Thyroid gland (tissue), 4 donors: Measurements from ENCODE around the gene KCTD19. TPM values are rescaled to one million over a fixed set of nuclear protein-coding genes. Genes with fewer than 3 reads are reported as not detected.
A peak's percentile ranks its signal among the peaks of the same experiment; 100 is the strongest.

Source experiments
- DNase-seq, 2 donors: peaks; one replicate each; pipeline ENCODE4 v3.0.0-alpha.2; 2019
- H3K27ac ChIP-seq, 3 donors: fragments of 200-600 bp; sonication (generic); 1 replicate in 2 of 3; 2 replicates in 1 of 3; pipeline ENCODE4 v1.5.1; 2016 to 2019; ENCODE audit warnings: mild to moderate bottlenecking in 1 of 3, moderate library complexity in 1 of 3
- H3K27me3 ChIP-seq: fragments of 200-600 bp; sonication (generic); one replicate; pipeline ENCODE4 v1.5.1; 2019
- H3K36me3 ChIP-seq, 2 donors: fragments of 200-600 bp; sonication (generic); one replicate each; pipeline ENCODE4 v1.5.1; 2016 to 2019
- H3K4me1 ChIP-seq, 2 donors: fragments of 200-600 bp; sonication (generic); one replicate each; pipeline ENCODE4 v1.5.1; 2017 to 2019
- H3K4me3 ChIP-seq, 3 donors: fragments of 200-600 bp; sonication (generic); replicated peaks in 1 of 3; 1 replicate in 2 of 3; 2 replicates in 1 of 3; pipeline ENCODE4 v1.5.1; 2016; ENCODE audit warnings: mild to moderate bottlenecking in 1 of 3
- H3K9me3 ChIP-seq: fragments of 200-600 bp; sonication (generic); one replicate; pipeline ENCODE4 v1.5.1; 2017
- CTCF ChIP-seq, 6 experiments: fragments of 200-600 bp in 3 of 6; fragments of 450-650 bp in 3 of 6; sonication (generic) in 3 of 6; IDR thresholded peaks; one replicate each; pipeline ENCODE4 v1.5.1; 2016 to 2019; ENCODE audit warnings: antibody characterized with exemption in 6 of 6, mild to moderate bottlenecking in 2 of 6, inconsistent platforms in 1 of 6, moderate library complexity in 1 of 6
- POLR2A ChIP-seq, 2 donors: fragments of 450-650 bp; IDR thresholded peaks; one replicate each; pipeline ENCODE4 v1.6.1; 2017; ENCODE audit warnings: antibody characterized with exemption in 2 of 2, mild to moderate bottlenecking in 2 of 2, moderate library complexity in 1 of 2
- WGBS, 2 donors: methylation state at CpG; one replicate each; pipeline ENCODE4 v1.1.5; 2017; 5-methylcytosine and 5-hydroxymethylcytosine counted together
- intact Hi-C: fragments of 100-400 bp; cut with DNase I; formaldehyde crosslinking; loops from one replicate; pipeline ENCODE4 v1.15.1; 2023
- total RNA-seq, 4 donors: library from RNA; depleted of rRNA; stranded (reverse); fragments of >200 nt; gene quantifications; one replicate each; pipeline ENCODE4 v1.2.3, GENCODE V29; 2016

KCTD19 gene
- total RNA-seq, 4 donors from 2014 or later = 2.6 TPM; not detected in 3

GRCh38 chr16:67284699-67285646, 41.6 kb downstream of the KCTD19 start:
- no peak overlapping the region for H3K4me3 ChIP-seq
- H3K27ac ChIP-seq = no peak overlapping the region
- H3K27me3 ChIP-seq = no peaks in the 10 kb centered on the region
- peaks cover 5 to 8% of the 10 kb centered on the region in 2 donors for H3K4me1 ChIP-seq
- intact Hi-C loops = no loop called here
- TF ChIP-seq POLR2A (IDR thresholded peaks at IDR 0.05) (no peak), CTCF (IDR thresholded peaks at IDR 0.05) (peak; percentile 20 to 68 (median 48))
- 42 to 85% methylated on average over 9 to 12 of the region's 34 CpGs for WGBS, 2 donors
- no peaks in the 10 kb centered on the region for H3K9me3 ChIP-seq
- DNase-seq = peak; percentile 88 to 91
- H3K36me3 ChIP-seq = no peaks in the 10 kb centered on the region

- no peaks in the 10 kb centered on the region for H3K36me3 ChIP-seq
- TF ChIP-seq POLR2A (IDR thresholded peaks at IDR 0.05) (no peak), CTCF (IDR thresholded peaks at IDR 0.05) (no peak)
- 70 to 84% methylated on average over 16 to 19 of the region's 21 CpGs for WGBS, 2 donors
Measured at GRCh38 chr16:67283826-67284555, 42.5 kb downstream of the KCTD19 start.

GRCh38 chr16:67283039-67283825, 43.3 kb downstream of the KCTD19 start:
- intact Hi-C loops = no loop called here
- DNase-seq = peak; percentile 29

More at GRCh38 chr16:67283826-67284555, 42.5 kb downstream of the KCTD19 start:
- Histone ChIP-seq H3K4me1 (peaks cover 5 to 14% of the 10 kb centered on the region in 2 donors), H3K4me3 (no peak overlapping the region), H3K9me3 (no peaks in the 10 kb centered on the region), H3K27ac (no peak overlapping the region), H3K27me3 (no peaks in the 10 kb centered on the region)
- intact Hi-C loops = no loop called here
- DNase-seq = peak; percentile 28 to 52

GRCh38 chr16:67282447-67282805, 44.1 kb downstream of the KCTD19 start:
- WGBS, 2 donors = 93 to 94% methylated on average over 10 of the region's 10 CpGs
- no peak overlapping the region for H3K27ac ChIP-seq
- peaks cover 11 to 30% of the 10 kb centered on the region in 2 donors for H3K4me1 ChIP-seq
- H3K27me3 ChIP-seq = no peaks in the 10 kb centered on the region
- intact Hi-C loops = no loop called here
- no peak overlapping the region for H3K4me3 ChIP-seq
- no peaks in the 10 kb centered on the region for H3K9me3 ChIP-seq
- H3K36me3 ChIP-seq = no peaks in the 10 kb centered on the region
- TF ChIP-seq POLR2A (IDR thresholded peaks at IDR 0.05) = no peak
- TF ChIP-seq CTCF (IDR thresholded peaks at IDR 0.05) = no peak
- DNase-seq = no peak

More at GRCh38 chr16:67283039-67283825, 43.3 kb downstream of the KCTD19 start:
- no peaks in the 10 kb centered on the region for H3K9me3 ChIP-seq
- no peaks in the 10 kb centered on the region for H3K27me3 ChIP-seq
- no peak overlapping the region for H3K27ac ChIP-seq
- no peak overlapping the region for H3K4me3 ChIP-seq
- H3K36me3 ChIP-seq = no peaks in the 10 kb centered on the region
- TF ChIP-seq POLR2A (IDR thresholded peaks at IDR 0.05) = no peak
- peaks cover 11 to 22% of the 10 kb centered on the region in 2 donors for H3K4me1 ChIP-seq
- WGBS, 2 donors = 83 to 87% methylated on average over 7 of the region's 7 CpGs
